D721Med (cell line): ENCODE data around the gene GCSAML.

Experiments used
- DNase-seq: peaks from one replicate; pipeline ENCODE4 v3.0.0; 2011; ENCODE audit warnings: low spot score; ENCODE audit not compliant: insufficient read length
- FAIRE-seq: peaks from 2 replicates; lab custom pipeline; 2011; peaks lifted over from hg19 to GRCh38; lab: Jason Lieb, UNC
- TF ChIP-seq, protein P1 (sequence below): IDR thresholded peaks from 2 replicates; pipeline ENCODE4 v1.5.1; 2012; ENCODE audit warnings: mild to moderate bottlenecking, control low read depth; ENCODE audit not compliant: insufficient read depth; ENCODE audit errors: missing control alignments

Gene GCSAML

DNA sequence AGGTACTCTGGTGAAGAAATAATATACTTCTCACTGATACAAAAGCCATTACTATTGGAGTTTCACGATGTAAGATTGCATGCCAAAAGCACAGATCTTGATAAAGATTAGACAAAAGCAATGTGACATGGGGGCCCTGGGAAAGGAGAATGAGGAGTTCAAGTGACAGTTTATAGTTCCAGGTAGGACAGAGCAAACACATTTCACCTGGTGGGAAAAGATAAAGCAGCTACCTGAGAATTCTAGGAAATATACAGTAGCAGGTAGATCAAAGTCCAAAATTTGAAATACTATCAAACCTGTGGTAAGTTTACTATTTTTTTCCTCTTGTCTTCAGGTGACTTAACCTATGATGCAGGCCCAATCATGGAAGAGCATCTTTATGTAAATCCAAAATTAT, 64.5 kb downstream of the GCSAML start:
- no peak for FAIRE-seq
- TF ChIP-seq, protein P1, sequence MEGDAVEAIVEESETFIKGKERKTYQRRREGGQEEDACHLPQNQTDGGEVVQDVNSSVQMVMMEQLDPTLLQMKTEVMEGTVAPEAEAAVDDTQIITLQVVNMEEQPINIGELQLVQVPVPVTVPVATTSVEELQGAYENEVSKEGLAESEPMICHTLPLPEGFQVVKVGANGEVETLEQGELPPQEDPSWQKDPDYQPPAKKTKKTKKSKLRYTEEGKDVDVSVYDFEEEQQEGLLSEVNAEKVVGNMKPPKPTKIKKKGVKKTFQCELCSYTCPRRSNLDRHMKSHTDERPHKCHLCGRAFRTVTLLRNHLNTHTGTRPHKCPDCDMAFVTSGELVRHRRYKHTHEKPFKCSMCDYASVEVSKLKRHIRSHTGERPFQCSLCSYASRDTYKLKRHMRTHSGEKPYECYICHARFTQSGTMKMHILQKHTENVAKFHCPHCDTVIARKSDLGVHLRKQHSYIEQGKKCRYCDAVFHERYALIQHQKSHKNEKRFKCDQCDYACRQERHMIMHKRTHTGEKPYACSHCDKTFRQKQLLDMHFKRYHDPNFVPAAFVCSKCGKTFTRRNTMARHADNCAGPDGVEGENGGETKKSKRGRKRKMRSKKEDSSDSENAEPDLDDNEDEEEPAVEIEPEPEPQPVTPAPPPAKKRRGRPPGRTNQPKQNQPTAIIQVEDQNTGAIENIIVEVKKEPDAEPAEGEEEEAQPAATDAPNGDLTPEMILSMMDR, result no peak

DNA sequence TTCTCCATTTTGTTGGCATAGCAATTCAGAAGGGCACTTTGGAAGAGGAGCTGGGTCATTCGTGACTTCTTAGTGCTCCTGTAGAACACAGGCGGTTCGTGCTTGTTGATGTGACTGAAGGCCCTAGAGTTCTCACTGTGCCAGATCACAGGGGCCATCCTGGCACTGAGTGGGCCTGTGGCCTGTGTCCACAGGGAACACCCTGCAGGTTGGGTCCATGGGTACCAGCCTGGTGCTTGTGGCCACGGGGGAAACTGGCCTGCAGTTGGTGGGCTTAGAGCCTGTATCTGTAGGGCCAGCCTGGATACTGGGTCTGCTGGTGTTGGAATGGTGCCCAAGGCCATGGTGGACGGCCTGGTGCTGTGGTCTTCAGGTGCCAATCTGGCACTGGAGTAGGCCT, 65.7 kb downstream of the GCSAML start:
- TF ChIP-seq, protein P1, result no peak
- no peak for FAIRE-seq
- no peak for DNase-seq

More for the DNA sequence above, 64.5 kb downstream of the GCSAML start:
- no peak for DNase-seq
